DMS114 treated with DMSO at 0.1 percent for 48 hours (cell line): Measurements from ENCODE around the gene METTL24.

ENCODE experiments used
- DNase-seq: peaks from one replicate; lab custom pipeline; 2025; ENCODE audit not compliant: unreplicated experiment; lab: John Stamatoyannopoulos, UW

The METTL24 gene

GRCh38 chr6:110201151-110201884, 156.8 kb downstream of the METTL24 start:
- no peak for DNase-seq

GRCh38 chr6:110198561-110198960, 159.6 kb downstream of the METTL24 start:
- no peak for DNase-seq

GRCh38 chr6:110196874-110197273, 161.3 kb downstream of the METTL24 start:
- DNase-seq = no peak

GRCh38 chr6:110195639-110196038, 162.5 kb downstream of the METTL24 start:
- DNase-seq = no peak
